A549 treated with AZD9567 at 1 μM for 4 hours (cell line): ENCODE measurements around the gene EMP2. TPM values are rescaled to one million over a fixed set of nuclear protein-coding genes. Genes with fewer than 3 reads are reported as not detected.

Source experiments
- total RNA-seq: library from RNA; stranded (reverse); fragments of 200-300 nt; extraction: Qiagen RNA extraction; gene quantifications from 5 replicates; pipeline ENCODE4 v1.2.3, GENCODE V29; 2022; ENCODE audit not compliant: insufficient read depth

Gene EMP2, protein sequence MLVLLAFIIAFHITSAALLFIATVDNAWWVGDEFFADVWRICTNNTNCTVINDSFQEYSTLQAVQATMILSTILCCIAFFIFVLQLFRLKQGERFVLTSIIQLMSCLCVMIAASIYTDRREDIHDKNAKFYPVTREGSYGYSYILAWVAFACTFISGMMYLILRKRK
- total RNA-seq = 26.4 to 32.2 TPM (median 31.6 TPM) in 5 replicates

GRCh38 chr16:10579965-10580882 is at the start of gene EMP2:
Gene EMP2 (minus strand): TSS chr16:10580598. CDS start chr16:10547617, 32,981 bp downstream.

Other genes starting within 250 kb of the EMP2 start
- 8.4 to 12.3 TPM (median 11.3 TPM) in 5 replicates for gene ATF7IP2, start 194.5 kb downstream of the EMP2 start, total RNA-seq
- not detected in 5 replicates for gene TEKT5, start 114.3 kb upstream of the EMP2 start, total RNA-seq
- 44.9 to 49.8 TPM (median 46.8 TPM) in 5 replicates for gene NUBP1, start 163.2 kb upstream of the EMP2 start, total RNA-seq
- 0.07 to 0.13 TPM (median 0.12 TPM) in 3 of 5 replicates, not detected in the others for gene TVP23A, start 238.2 kb upstream of the EMP2 start, total RNA-seq